ENCODE data around the gene TNFRSF4. TPM values are rescaled to one million over a fixed set of nuclear protein-coding genes. Genes with fewer than 3 reads are reported as not detected.

TNFRSF4 gene
- total and polyA plus RNA-seq, 9 of the 15 experiments (the other 6 are each of a cell fraction or from before 2014, with no cell fraction given): 0.07 to 0.44 (median 0.19) TPM; not detected in 5

- TF ChIP-seq NFATC3 (IDR thresholded peaks at IDR 0.05) (no peak), NCOA4 (IDR thresholded peaks at IDR 0.05; ENCODE audit: partially characterized antibody) (no peak), ZBTB1 (CRISPR knock-in tag; IDR thresholded peaks at IDR 0.05; ENCODE audit: borderline replicate concordance, low read depth) (no peak), ZNF197 (CRISPR knock-in tag; IDR thresholded peaks at IDR 0.05; ENCODE audit: low read depth) (no peak), TAF9B (IDR thresholded peaks at IDR 0.05; ENCODE audit: partially characterized antibody) (no peak), TAF7 (tag; IDR thresholded peaks at IDR 0.05) (0 out of 2 replicates have a peak, but pooled peaks have one; percentile 62), MYNN (IDR thresholded peaks at IDR 0.05) (no peak), MYNN (CRISPR knock-in tag; IDR thresholded peaks at IDR 0.05) (peak; percentile 67; the same call in 1 of the 2 replicates), LEF1 (IDR thresholded peaks at IDR 0.05) (no peak), BRF1 (IDR thresholded peaks at IDR 0.05; ENCODE audit: borderline replicate concordance, extremely low read depth, insufficient read length) (no peak), CBX5 (IDR thresholded peaks at IDR 0.05; ENCODE audit: borderline replicate concordance, low read depth) (no peak), ZNF217 (CRISPR knock-in tag; IDR thresholded peaks at IDR 0.05) (no peak), E2F6 (IDR thresholded peaks at IDR 0.05; ENCODE audit: borderline replicate concordance in 1 of 2, extremely low read depth in 1 of 2, insufficient read depth in 1 of 2, insufficient read length in 1 of 2, low read depth in 1 of 2, low read length in 1 of 2, poor library complexity in 1 of 2, severe bottlenecking in 1 of 2) (peak in 1 of 2 experiments; percentile 16), TRIM25 (IDR thresholded peaks at IDR 0.05; ENCODE audit: borderline replicate concordance) (no peak), MECOM (CRISPR knock-in tag; IDR thresholded peaks at IDR 0.05) (no peak), TCF7L2 (IDR thresholded peaks at IDR 0.05; ENCODE audit: low read depth, low read length) (no peak), JUND (IDR thresholded peaks at IDR 0.05; ENCODE audit: borderline replicate concordance, low read depth, low read length) (peak; percentile 42; the same call in 1 of the 2 replicates), JUND (tag; IDR thresholded peaks at IDR 0.05; ENCODE audit: borderline replicate concordance, low read depth, low read length) (peak; percentile 20; the same call in 1 of the 3 replicates), ZNF766 (CRISPR knock-in tag; conservative IDR thresholded peaks at IDR 0.05) (peak; percentile 72; the same call in 1 of the 2 replicates), MITF (IDR thresholded peaks at IDR 0.05) (no peak; the same call in 1 of the 2 replicates), SRSF1 (IDR thresholded peaks at IDR 0.05; ENCODE audit: low read depth, low read length) (no peak), SP1 (CRISPR knock-in tag; IDR thresholded peaks at IDR 0.05) (peak; percentile 81)
Observed at GRCh38 chr1:1231400-1232207, 17.7 kb upstream of the TNFRSF4 start, which contains the start of gene SDF4 (continued).

All from K562 (cell line).